Progenitor cell of endocrine pancreas (in vitro differentiated cells): Measurements from ENCODE around the gene CFDP1. TPM values are rescaled to one million over a fixed set of nuclear protein-coding genes. Genes with fewer than 3 reads are reported as not detected.
A peak's percentile ranks its signal among the peaks of the same experiment; 100 is the strongest.

Experiments
- DNase-seq: peaks from one replicate; pipeline ENCODE4 v3.0.0; 2021; ENCODE audit warnings: low spot score; ENCODE audit not compliant: unreplicated experiment
- H3K27ac Mint-ChIP-seq: 2 replicates; pipeline ENCODE4 v1.8.0; 2021; ENCODE audit warnings: mild to moderate bottlenecking, moderate library complexity, mixed read lengths
- H3K27me3 Mint-ChIP-seq: 2 replicates; pipeline ENCODE4 v1.8.0; 2021; ENCODE audit warnings: mixed read lengths
- H3K36me3 Mint-ChIP-seq: 2 replicates; pipeline ENCODE4 v1.8.0; 2022; ENCODE audit warnings: mixed read lengths; ENCODE audit not compliant: insufficient read depth
- H3K4me1 Mint-ChIP-seq: 2 replicates; pipeline ENCODE4 v1.8.0; 2021; ENCODE audit warnings: low read depth, mixed read lengths
- H3K4me3 Mint-ChIP-seq: 2 replicates; pipeline ENCODE4 v1.8.0; 2021; ENCODE audit warnings: low read depth, mild to moderate bottlenecking, moderate library complexity, mixed read lengths
- H3K9me3 Mint-ChIP-seq: 2 replicates; pipeline ENCODE4 v1.8.0; 2021; ENCODE audit warnings: low read depth, mixed read lengths
- total RNA-seq: library from RNA; stranded (reverse); gene quantifications from 2 replicates; pipeline ENCODE4 v1.2.1, GENCODE V29; 2021
- TF ChIP-seq, protein P1 (sequence below): fragments of 200-600 bp; sonication (generic); IDR thresholded peaks from one replicate; pipeline ENCODE4 v1.5.0; 2021; ENCODE audit warnings: antibody characterized with exemption, mild to moderate bottlenecking; ENCODE audit not compliant: unreplicated experiment

CFDP1 gene
- total RNA-seq, 1 donor from 2014 or later, result 94.6 TPM

DNA sequence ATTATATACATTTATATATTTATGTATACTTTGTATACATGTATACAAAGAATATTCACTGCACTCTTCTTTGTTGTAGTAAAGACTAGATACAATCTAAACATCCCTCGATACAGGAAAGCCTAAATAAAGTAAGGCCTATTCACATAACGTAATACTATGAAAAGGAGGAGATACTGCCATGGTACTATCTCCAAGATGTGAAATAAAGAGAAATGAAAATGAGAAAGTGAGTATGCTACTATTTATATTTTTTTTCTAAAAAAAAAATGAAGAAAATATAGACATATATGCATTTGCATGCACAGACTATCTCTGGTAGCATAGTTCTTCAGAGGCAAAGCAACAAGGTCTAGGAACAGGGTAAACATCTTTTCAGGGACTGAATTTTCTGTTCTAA lies 19.4 kb downstream of the CFDP1 start:
- no peaks in the 10 kb centered on the region for H3K9me3 Mint-ChIP-seq
- H3K4me1 Mint-ChIP-seq, result peaks cover 2% of the 10 kb centered on the region
- no peak for DNase-seq
- H3K36me3 Mint-ChIP-seq, result peaks cover 7% of the 10 kb centered on the region
- no peaks in the 10 kb centered on the region for H3K27me3 Mint-ChIP-seq
- TF ChIP-seq, protein P1, sequence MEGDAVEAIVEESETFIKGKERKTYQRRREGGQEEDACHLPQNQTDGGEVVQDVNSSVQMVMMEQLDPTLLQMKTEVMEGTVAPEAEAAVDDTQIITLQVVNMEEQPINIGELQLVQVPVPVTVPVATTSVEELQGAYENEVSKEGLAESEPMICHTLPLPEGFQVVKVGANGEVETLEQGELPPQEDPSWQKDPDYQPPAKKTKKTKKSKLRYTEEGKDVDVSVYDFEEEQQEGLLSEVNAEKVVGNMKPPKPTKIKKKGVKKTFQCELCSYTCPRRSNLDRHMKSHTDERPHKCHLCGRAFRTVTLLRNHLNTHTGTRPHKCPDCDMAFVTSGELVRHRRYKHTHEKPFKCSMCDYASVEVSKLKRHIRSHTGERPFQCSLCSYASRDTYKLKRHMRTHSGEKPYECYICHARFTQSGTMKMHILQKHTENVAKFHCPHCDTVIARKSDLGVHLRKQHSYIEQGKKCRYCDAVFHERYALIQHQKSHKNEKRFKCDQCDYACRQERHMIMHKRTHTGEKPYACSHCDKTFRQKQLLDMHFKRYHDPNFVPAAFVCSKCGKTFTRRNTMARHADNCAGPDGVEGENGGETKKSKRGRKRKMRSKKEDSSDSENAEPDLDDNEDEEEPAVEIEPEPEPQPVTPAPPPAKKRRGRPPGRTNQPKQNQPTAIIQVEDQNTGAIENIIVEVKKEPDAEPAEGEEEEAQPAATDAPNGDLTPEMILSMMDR, result no peak
- H3K4me3 Mint-ChIP-seq, result no peak overlapping the region
- no peak overlapping the region for H3K27ac Mint-ChIP-seq

DNA sequence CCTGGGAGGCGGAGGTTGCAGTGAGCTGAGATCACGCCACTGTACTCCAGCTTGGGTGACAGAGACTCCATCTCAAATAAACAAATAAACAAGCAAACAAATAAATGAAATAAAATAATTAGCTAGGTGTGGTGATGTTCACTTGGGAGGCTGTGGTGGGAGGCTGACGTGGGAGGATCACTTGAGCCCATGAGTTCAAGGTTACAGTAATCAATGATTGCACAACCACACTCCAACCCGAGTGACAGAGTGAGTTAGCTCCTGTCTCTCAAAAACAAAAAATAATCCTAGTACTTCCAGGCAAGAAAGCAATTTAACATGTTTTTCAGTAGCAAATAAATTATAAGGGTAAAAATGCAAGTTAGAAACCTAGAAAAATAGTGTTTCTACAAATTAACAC lies 26.4 kb downstream of the CFDP1 start:
- TF ChIP-seq, protein P1, result no peak
- DNase-seq, result no peak
- Mint-ChIP-seq H3K36me3 (peaks cover 9% of the 10 kb centered on the region), H3K4me3 (no peak overlapping the region), H3K9me3 (no peaks in the 10 kb centered on the region), H3K27ac (no peak overlapping the region), H3K4me1 (no peaks in the 10 kb centered on the region), H3K27me3 (no peaks in the 10 kb centered on the region)

DNA sequence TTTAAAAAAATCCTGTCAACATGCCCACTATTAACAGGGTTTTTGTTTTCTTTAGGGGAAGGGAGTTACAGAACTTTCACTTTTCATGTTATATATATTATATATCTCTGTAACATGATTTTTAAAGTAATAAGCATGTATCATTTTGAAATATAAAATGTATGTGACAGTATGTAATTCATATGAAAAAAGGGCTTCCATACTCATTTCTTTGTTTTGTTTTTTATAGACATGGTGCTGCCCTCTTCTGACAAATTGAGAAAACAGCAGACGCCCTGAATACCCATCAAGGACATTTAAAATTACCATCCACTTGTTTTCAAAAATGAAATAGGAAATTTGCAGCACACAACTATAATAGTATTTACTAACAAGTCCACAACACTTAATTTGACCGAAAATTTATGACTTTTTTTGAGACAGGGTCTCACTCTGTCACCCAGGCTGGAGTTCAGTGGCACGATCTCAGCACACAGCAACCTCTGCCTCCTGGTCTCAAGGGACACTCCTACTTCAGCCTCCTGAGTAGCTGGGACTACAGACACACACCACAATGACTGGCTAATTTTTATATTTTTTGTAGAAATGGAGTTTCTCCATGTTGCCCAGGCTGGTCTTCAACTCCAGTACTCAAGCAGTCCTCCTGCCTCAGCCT lies 30.4 kb downstream of the CFDP1 start:
- TF ChIP-seq, protein P1, result peak; percentile 68
- Mint-ChIP-seq H3K4me3 (no peak overlapping the region), H3K27ac (no peak overlapping the region), H3K9me3 (no peaks in the 10 kb centered on the region), H3K27me3 (no peaks in the 10 kb centered on the region), H3K4me1 (no peaks in the 10 kb centered on the region), H3K36me3 (peaks cover 1% of the 10 kb centered on the region)
- DNase-seq, result no peak

DNA sequence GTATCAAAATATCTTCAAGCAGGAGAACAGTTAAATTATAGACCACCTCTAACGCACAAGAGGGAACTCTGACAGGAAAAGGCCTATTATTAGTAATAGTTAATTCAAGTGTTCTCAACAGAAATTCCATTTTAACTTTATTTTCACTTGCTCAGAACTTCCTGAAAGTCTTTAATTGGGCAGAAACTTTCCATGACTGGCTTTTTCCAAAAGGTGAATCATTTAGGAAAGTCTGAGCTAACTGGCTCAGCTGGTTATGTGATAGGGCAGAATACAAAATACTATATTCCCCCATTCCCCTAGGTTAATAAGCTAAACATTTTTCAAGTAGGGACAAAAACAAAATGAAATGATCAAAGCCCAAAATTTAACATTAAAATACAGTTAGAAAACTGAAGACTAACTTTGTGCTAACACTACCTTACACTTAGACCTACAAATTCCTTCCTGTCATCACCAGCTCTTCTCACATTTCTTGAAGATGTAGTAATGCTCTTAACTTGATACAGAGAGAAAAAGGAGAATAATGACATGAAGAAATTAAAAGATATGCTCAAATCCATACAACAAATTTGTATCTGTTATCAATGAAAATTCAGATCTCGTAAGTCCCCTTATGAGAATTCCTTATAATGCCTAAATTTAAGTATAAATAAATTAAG lies 31.0 kb downstream of the CFDP1 start:
- no peaks in the 10 kb centered on the region for H3K4me1 Mint-ChIP-seq
- H3K27ac Mint-ChIP-seq, result no peak overlapping the region
- H3K4me3 Mint-ChIP-seq, result no peak overlapping the region
- TF ChIP-seq, protein P1, result no peak
- H3K27me3 Mint-ChIP-seq, result no peaks in the 10 kb centered on the region
- H3K9me3 Mint-ChIP-seq, result no peaks in the 10 kb centered on the region
- H3K36me3 Mint-ChIP-seq, result peaks cover 2% of the 10 kb centered on the region
- no peak for DNase-seq

DNA sequence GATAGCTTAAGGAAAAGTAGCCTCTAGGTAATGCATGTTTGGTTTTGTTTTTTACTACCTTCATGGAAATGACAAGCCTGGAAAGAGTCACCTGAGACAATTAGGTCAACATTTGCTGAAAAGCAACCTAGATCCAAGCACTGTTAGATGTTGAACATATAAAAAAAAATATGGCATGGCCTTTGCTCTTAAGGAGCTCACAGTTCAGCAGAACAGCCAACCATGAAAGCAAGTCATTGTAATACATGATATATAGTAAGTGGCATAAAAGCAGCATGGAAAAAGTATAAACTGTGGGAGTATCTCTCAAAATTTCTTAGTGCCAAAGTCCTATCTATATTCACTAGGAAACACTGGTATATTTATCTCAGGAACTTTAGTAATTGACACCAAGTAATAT lies 31.6 kb downstream of the CFDP1 start:
- Mint-ChIP-seq H3K9me3 (no peaks in the 10 kb centered on the region), H3K36me3 (peaks cover 2% of the 10 kb centered on the region), H3K4me3 (no peak overlapping the region), H3K27me3 (no peaks in the 10 kb centered on the region), H3K27ac (no peak overlapping the region), H3K4me1 (no peaks in the 10 kb centered on the region)
- TF ChIP-seq, protein P1, result no peak
- no peak for DNase-seq
